Skeletal muscle cell (primary cell): ENCODE measurements around the gene GLTP.

Experiments used
- DNase-seq: peaks from one replicate; pipeline ENCODE4 v3.0.0-alpha.2; 2010; ENCODE audit warnings: low read depth
- H3K4me3 ChIP-seq: 2 replicates; pipeline ENCODE4 v1.5.1; 2011; ENCODE audit warnings: low read depth, mild to moderate bottlenecking, control low read depth, low read length, moderate library complexity

The GLTP gene

DNA sequence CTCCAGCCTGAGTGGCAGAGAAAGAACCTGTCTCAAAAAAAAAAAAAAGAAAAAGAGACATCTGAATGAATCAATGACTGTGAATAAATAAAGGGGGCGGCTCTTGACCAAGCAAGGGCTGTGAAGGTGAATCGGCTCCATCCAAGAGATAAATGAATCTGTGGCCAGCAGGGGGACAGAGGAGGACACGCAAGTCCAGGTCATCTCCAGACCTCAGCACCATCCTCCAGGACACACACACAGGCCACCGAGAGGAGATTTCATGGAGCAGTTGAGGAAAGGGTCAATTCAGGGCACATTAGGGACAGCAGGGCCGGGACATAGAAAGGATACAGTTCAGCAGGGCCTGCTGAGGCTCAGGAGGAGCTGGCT is 68.7 kb downstream of the GLTP start:
- DNase-seq: no peak
- no peak overlapping the region for H3K4me3 ChIP-seq

DNA sequence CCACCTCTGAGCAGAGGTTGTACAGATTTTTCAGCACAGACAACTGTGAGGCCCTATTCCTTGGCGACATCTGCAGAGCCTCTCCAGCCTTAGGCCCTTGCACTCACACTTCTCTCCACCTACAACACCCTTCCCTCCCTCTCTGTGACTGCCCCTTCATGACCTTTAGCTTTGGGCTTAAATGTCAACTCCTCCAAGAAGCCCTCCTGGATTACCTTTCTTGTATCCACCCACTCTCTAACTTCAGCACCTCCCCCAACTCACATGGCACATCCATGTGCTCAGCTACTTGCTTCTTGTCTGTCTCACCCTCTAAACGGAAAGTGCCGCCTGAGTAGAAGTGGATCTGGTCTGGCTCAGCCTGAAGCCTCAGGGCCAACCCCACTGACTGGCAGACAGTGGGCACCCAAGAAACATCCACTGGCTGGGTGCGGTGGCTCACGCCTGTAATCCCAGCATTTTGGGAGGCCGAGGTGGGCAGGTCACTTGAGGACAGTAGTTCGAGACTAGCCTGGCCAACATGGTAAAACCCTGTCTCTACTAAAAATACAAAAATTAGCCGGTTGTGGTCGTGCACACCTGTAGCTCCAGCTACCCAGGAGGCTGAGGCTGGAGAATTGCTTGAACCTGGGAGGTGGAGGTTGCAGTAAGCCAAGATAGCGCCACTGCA is 69.3 kb downstream of the GLTP start:
- no peak for DNase-seq
- H3K4me3 ChIP-seq: no peak overlapping the region

DNA sequence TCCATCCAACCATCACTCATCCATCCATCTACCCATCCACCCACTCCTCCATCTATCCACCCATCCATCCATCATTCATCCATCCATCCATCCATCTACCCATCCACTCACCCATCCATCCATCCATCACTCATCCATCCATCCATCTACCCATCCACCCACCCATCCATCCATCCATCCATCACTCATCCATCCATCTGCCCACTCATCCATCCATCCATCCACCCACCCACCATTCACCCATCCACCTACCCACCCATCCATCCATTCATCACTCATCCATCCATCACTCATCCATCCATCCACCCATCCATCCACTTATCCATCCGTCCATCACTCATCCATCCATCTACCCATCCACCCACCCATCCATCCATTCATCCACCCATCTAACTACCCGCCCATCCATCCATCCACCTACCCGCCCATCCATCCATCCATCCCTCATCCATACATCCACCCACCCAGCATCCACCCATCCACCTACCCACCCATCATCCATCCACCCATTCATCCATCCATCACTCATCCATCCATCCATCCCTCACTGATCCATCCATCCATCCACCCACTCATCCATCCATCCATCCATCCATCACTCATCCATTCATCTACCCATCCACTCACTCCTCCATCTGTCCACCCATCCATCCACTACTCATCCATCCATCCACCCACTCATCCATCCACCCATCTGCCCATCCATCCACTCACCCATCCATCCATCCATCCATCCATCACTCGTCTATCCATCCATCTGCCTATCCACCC is 71.3 kb downstream of the GLTP start:
- DNase-seq: no peak
- no peak overlapping the region for H3K4me3 ChIP-seq

DNA sequence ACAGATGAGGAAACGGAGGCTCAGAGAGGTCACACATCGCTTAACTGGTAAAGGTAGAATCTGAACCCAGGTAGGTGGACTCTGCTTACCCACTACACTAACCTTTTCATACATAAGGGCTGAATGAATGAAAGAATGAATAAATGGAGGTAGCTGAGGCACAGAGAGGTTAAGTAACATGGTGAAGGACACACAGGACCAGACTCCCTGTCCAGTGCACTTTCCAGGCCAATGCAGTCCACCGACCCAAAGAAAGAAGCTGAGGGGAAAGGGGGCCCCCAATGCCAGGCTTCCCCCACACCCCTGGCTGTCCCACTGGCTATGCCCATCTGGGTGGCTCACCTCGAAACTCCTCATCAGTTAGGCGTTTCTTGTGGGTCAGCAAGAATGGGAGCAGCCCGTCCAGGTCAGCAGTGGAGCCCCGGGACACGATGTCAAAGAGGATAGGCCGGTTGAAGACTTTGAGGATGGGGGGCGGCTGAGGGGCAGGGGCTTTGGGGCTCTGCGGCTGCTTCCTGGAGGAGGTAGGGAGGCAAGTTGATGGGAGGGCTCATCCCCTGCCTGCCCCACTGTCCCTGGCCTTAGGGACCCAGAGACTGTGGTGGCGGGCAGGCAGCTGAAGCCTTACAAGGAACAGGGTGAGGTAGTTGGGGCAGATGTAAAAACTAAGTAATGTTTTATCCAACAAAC is 72.2 kb downstream of the GLTP start:
- DNase-seq: no peak
- H3K4me3 ChIP-seq: no peak overlapping the region

DNA sequence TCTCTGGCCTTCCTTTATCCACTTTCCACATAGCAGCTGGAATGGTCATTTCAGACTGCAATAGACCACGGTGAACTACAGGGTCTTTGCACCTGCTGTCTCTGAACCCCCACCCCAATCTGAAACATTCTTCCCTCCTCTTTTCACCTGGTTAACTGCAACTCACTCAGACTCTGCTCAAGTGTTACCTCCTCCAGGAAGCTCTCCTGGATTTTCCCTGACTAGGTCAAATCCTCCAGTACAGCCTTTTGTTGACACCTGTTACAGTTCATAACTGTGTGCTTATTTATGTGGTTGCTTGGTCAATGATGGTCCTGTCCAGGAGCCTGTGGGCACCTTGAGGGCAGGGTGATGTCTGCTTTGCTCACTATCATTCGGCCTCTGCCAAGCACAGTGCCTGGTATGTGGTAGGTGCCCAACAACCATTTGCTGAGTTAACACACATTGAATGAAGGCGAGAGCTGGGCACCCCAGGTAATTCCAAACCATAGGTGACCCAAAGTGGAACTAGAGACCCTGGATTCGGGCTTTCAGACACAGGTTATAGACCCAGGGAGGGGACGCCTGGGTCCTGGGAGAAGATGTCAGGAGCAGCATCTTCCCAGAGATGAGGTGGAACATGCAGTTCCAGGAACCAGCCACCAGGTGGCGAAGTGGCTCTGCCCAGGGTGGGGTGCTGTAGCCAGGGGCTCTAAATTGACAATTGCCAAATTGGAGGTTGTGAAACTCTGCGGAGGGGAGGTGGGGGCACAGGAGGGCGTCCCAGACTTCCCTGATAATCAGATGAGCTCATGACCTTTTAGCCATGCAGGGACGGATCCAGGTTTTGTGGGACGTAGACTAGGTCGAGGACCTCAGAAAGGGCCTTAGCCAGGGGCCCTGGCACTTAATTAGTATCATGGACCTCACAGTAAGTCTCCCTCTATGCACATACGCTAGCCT is 75.2 kb downstream of the GLTP start:
- no peak for DNase-seq
- no peak overlapping the region for H3K4me3 ChIP-seq

DNA sequence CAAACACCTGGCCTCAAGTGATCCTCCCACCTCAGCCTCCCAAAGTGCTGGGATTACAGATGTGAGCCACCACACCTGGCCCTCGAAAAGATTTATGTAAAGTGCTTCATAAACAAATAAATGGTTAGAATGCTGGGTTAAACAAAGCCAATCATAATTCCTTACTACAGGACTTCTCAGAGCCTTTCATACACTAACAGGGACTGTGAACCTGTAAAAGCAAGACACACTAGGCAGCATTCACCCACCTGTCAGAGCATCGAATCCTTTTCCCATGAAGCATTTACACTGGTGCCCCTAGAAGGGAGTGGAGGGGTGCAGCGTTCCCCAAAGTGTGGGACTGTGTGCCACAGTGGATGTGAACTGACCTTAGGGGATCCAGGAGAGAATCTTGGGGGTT is 76.7 kb downstream of the GLTP start:
- DNase-seq: no peak
- H3K4me3 ChIP-seq: no peak overlapping the region

DNA sequence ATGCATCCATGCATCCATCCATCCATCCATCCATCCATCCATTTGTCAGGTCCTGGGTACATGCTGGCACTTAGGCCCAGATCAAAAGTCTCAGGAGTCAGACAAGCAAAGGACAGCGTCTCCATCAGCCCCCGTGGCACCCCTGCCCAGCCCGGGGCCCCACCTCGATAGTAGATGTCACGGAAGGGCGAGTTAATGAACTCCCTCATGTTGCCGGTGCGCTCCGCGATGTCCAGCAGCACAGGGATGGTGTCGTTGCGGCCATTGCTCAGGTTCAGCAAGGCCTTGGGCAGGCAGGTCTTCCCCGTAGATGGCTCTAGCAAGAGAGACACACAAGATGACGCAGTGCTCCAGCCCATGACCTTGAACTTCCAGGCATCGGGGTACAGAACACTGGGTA is 77.5 kb downstream of the GLTP start:
- H3K4me3 ChIP-seq: no peak overlapping the region
- DNase-seq: no peak
